HCT116 (cell line): ENCODE data around the gene COA1. TPM values are rescaled to one million over a fixed set of nuclear protein-coding genes. Genes with fewer than 3 reads are reported as not detected.

Source experiments
- ATAC-seq: fragments of 200-7000 bp; cut with Tn5 transposase; 2 replicates; pipeline ENCODE4 v1.9.1; 2020; ENCODE audit warnings: mild to moderate bottlenecking, moderate library complexity
- BruUV-seq: library from RNA; stranded (reverse); fragments of 400-500 nt; replicated peaks from 2 replicates; lab custom pipeline; 2021; lab: Mats Ljungman, UMichigan
- CTCF ChIA-PET: fragments of 300-600 bp; sonication (Branson Sonifier 250); formaldehyde crosslinking; loops from one replicate; lab custom pipeline; 2021; ENCODE audit warnings: antibody characterized with exemption; lab: Charles Lee
- POLR2A ChIA-PET: fragments of 300-600, 350-600 bp; sonication (Branson Sonifier 250); formaldehyde crosslinking; loops from one replicate; lab custom pipeline; 2021; ENCODE audit warnings: antibody characterized with exemption; lab: Charles Lee
- RAD21 ChIA-PET, 2 experiments: fragments of 300-600 bp; sonication (Branson Sonifier 250); formaldehyde crosslinking; loops; one replicate each; lab custom pipeline; 2023; ENCODE audit warnings: low total read pairs in 2 of 2; ENCODE audit not compliant: uncharacterized antibody in 2 of 2, unreplicated experiment in 2 of 2, low non-redundant PET in 1 of 2; lab: Charles Lee
- DNase-seq: peaks from one replicate; pipeline ENCODE4 v3.0.0-alpha.2; 2010; ENCODE audit warnings: low read depth, low spot score
- H2AFZ ChIP-seq: fragments of 200-600 bp; shearing (Covaris generic), sonication (generic); 2 replicates; pipeline ENCODE4 v1.6.1; 2017; ENCODE audit warnings: low read depth, mixed run types, mixed read lengths, antibody characterized with exemption, low read length; ENCODE audit not compliant: poor library complexity, severe bottlenecking
- H3K27ac ChIP-seq: 2 replicates; pipeline ENCODE4 v1.5.1; 2012; ENCODE audit warnings: low read depth, low read length
- H3K27me3 ChIP-seq: fragments of 200-600 bp; sonication (generic); 2 replicates; pipeline ENCODE4 v1.6.1; 2016; ENCODE audit warnings: mixed run types, low read length, mixed read lengths; ENCODE audit not compliant: insufficient read depth
- H3K36me3 ChIP-seq, 2 experiments: fragments of 200-500 bp in 1 of 2; fragments of 200-600 bp in 1 of 2; sonication (Bioruptor generic) in 1 of 2; sonication (generic) in 1 of 2; 2 replicates each; pipeline versions ENCODE4 v1.5.1 to v1.6.1; 2014 to 2016; ENCODE audit warnings: low read length in 2 of 2, inconsistent platforms in 1 of 2, mixed read lengths in 1 of 2, mixed run types in 1 of 2; ENCODE audit not compliant: insufficient read depth in 2 of 2, control insufficient read depth in 1 of 2
- H3K4me1 ChIP-seq, 2 experiments: fragments of 200-600 bp in 1 of 2; sonication (generic) in 1 of 2; 2 replicates each; pipeline versions ENCODE4 v1.5.1 to v1.6.1; 2012 to 2017; ENCODE audit warnings: low read length in 2 of 2, inconsistent platforms in 1 of 2, mild to moderate bottlenecking in 1 of 2, mixed read lengths in 1 of 2, mixed run types in 1 of 2, moderate library complexity in 1 of 2; ENCODE audit not compliant: insufficient read depth in 2 of 2, control insufficient read depth in 1 of 2
- H3K4me2 ChIP-seq: fragments of 200-600 bp; sonication (generic); 2 replicates; pipeline ENCODE4 v1.6.1; 2017; ENCODE audit warnings: mixed run types, low read length, mixed read lengths
- H3K4me3 ChIP-seq, 2 experiments: fragments of 200-600 bp in 1 of 2; sonication (generic) in 1 of 2; replicated peaks in 1 of 2; 2 replicates each; pipeline ENCODE4 v1.5.1; 2011 to 2016; ENCODE audit warnings: low read length in 2 of 2, control low read depth in 1 of 2, low read depth in 1 of 2, mild to moderate bottlenecking in 1 of 2, mixed read lengths in 1 of 2, mixed run types in 1 of 2
- H3K79me2 ChIP-seq: fragments of 200-600 bp; sonication (generic); 2 replicates; pipeline ENCODE4 v1.6.1; 2017; ENCODE audit warnings: mild to moderate bottlenecking, mixed run types, low read length, moderate library complexity, mixed read lengths; ENCODE audit not compliant: insufficient read depth
- H3K9ac ChIP-seq: fragments of 200-600 bp; sonication (generic); 2 replicates; pipeline ENCODE4 v1.6.1; 2016; ENCODE audit warnings: low read length, mixed read lengths
- H3K9me2 ChIP-seq: fragments of 200-600 bp; sonication (generic), shearing (Covaris generic); 2 replicates; pipeline ENCODE4 v1.6.1; 2017; ENCODE audit warnings: mixed run types, mild to moderate bottlenecking, moderate library complexity; ENCODE audit not compliant: insufficient read depth
- H3K9me3 ChIP-seq, 2 experiments: fragments of 200-500 bp in 1 of 2; fragments of 200-600 bp in 1 of 2; sonication (Bioruptor generic) in 1 of 2; sonication (generic) in 1 of 2; 2 replicates each; pipeline ENCODE4 v1.6.1; 2014 to 2017; ENCODE audit warnings: low read length in 2 of 2, mixed read lengths in 2 of 2, inconsistent platforms in 1 of 2, low read depth in 1 of 2, mild to moderate bottlenecking in 1 of 2, mixed run types in 1 of 2, moderate library complexity in 1 of 2; ENCODE audit not compliant: control insufficient read depth in 1 of 2, insufficient read depth in 1 of 2
- H4K20me1 ChIP-seq: fragments of 200-600 bp; sonication (generic), shearing (Covaris generic); 2 replicates; pipeline ENCODE4 v1.6.1; 2017; ENCODE audit warnings: mixed run types, mild to moderate bottlenecking, moderate library complexity; ENCODE audit not compliant: insufficient read depth
- EGR1 ChIP-seq: IDR thresholded peaks from 2 replicates; pipeline ENCODE4 v1.6.1; 2012; ENCODE audit warnings: low read depth
- ELF1 ChIP-seq: IDR thresholded peaks from 2 replicates; pipeline ENCODE4 v1.6.1; 2012; ENCODE audit warnings: low read depth, borderline replicate concordance
- EZH2phosphoT487 ChIP-seq: fragments of 200-600 bp; IDR thresholded peaks from 2 replicates; pipeline ENCODE4 v1.6.1; 2018; ENCODE audit warnings: antibody characterized with exemption, borderline replicate concordance
- JUND ChIP-seq: IDR thresholded peaks from 2 replicates; pipeline ENCODE4 v1.6.1; 2012
- POLR2A ChIP-seq: IDR thresholded peaks from 2 replicates; pipeline ENCODE4 v1.7.0; 2011; ENCODE audit warnings: borderline replicate concordance; ENCODE audit not compliant: insufficient read depth, insufficient read length; ENCODE audit errors: extremely low read depth
- POLR2AphosphoS5 ChIP-seq: IDR thresholded peaks from 2 replicates; pipeline ENCODE4 v1.6.1; 2011; ENCODE audit warnings: mild to moderate bottlenecking, low read depth, low read length, moderate library complexity
- RAD21 ChIP-seq: IDR thresholded peaks from 2 replicates; pipeline ENCODE4 v1.6.1; 2012; ENCODE audit warnings: low read depth, mild to moderate bottlenecking
- SP1 ChIP-seq: IDR thresholded peaks from 2 replicates; pipeline ENCODE4 v1.6.1; 2012; ENCODE audit warnings: low read depth
- SRF ChIP-seq: IDR thresholded peaks from 2 replicates; pipeline ENCODE4 v1.6.1; 2012; ENCODE audit warnings: low read depth
- TCF7L2 ChIP-seq: IDR thresholded peaks from 2 replicates; pipeline ENCODE4 v1.7.0; 2011; ENCODE audit warnings: borderline replicate concordance, inconsistent platforms; ENCODE audit not compliant: insufficient read depth, insufficient read length; ENCODE audit errors: extremely low read depth
- ZNF274 ChIP-seq: fragments of 200-500 bp; sonication (Bioruptor generic); IDR thresholded peaks from 2 replicates; pipeline ENCODE4 v1.6.1; 2014; ENCODE audit warnings: mild to moderate bottlenecking, low read depth, low read length, inconsistent platforms
- intact Hi-C: fragments of 100-400 bp; cut with micrococcal nuclease; formaldehyde crosslinking; loops from 2 replicates; pipeline ENCODE4 v1.10.0; 2022
- total RNA-seq: library from RNA; stranded (reverse); gene quantifications from one replicate; pipeline ENCODE4 v1.2.1, GENCODE V29; 2021; ENCODE audit not compliant: unreplicated experiment
- TF ChIP-seq, protein P1 (sequence below): IDR thresholded peaks from 2 replicates; pipeline ENCODE4 v1.6.1; 2012; ENCODE audit warnings: low read depth
- TF ChIP-seq, protein P2 (sequence below): IDR thresholded peaks from 2 replicates; pipeline ENCODE4 v1.6.1; 2012

COA1 gene
- total RNA-seq, 1 experiment from 2014 or later: 78.5 TPM

DNA sequence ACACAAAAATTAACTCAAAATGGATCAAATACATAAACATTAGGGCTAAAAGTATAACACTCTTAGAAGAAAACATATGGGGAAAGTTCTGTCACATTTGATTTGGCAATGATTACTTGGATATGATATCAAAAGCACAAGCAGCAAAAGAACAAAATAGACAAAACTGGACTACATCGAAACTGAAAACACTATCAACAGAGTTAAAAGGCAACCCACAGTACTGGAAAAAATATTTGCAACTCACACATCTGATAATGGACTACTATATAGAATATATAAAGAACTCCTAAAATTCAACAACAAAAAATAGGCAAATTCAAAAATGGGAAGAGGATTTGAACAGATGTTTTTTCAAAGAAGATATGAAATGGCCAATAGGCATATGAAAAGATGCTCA lies 51.0 kb downstream of the COA1 start:
- TF ChIP-seq ZNF274 (no peak), POLR2AphosphoS5 (no peak), JUND (no peak), POLR2A (no peak), EGR1 (no peak), ELF1 (no peak), SP1 (no peak), SRF (no peak), RAD21 (no peak), EZH2phosphoT487 (no peak), TCF7L2 (no peak)
- TF ChIP-seq, protein P1, sequence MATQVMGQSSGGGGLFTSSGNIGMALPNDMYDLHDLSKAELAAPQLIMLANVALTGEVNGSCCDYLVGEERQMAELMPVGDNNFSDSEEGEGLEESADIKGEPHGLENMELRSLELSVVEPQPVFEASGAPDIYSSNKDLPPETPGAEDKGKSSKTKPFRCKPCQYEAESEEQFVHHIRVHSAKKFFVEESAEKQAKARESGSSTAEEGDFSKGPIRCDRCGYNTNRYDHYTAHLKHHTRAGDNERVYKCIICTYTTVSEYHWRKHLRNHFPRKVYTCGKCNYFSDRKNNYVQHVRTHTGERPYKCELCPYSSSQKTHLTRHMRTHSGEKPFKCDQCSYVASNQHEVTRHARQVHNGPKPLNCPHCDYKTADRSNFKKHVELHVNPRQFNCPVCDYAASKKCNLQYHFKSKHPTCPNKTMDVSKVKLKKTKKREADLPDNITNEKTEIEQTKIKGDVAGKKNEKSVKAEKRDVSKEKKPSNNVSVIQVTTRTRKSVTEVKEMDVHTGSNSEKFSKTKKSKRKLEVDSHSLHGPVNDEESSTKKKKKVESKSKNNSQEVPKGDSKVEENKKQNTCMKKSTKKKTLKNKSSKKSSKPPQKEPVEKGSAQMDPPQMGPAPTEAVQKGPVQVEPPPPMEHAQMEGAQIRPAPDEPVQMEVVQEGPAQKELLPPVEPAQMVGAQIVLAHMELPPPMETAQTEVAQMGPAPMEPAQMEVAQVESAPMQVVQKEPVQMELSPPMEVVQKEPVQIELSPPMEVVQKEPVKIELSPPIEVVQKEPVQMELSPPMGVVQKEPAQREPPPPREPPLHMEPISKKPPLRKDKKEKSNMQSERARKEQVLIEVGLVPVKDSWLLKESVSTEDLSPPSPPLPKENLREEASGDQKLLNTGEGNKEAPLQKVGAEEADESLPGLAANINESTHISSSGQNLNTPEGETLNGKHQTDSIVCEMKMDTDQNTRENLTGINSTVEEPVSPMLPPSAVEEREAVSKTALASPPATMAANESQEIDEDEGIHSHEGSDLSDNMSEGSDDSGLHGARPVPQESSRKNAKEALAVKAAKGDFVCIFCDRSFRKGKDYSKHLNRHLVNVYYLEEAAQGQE: no peak
- TF ChIP-seq, protein P2, sequence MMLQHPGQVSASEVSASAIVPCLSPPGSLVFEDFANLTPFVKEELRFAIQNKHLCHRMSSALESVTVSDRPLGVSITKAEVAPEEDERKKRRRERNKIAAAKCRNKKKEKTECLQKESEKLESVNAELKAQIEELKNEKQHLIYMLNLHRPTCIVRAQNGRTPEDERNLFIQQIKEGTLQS: no peak
- RAD21 ChIA-PET: no interaction called here
- intact Hi-C loops: no loop called here
- Histone ChIP-seq H3K9me2 (no peaks in the 10 kb centered on the region), H3K4me3 (no peak overlapping the region), H3K9me3 (no peaks in the 10 kb centered on the region), H3K9ac (no peak overlapping the region), H3K79me2 (peaks cover 99% of the 10 kb centered on the region), H3K4me2 (no peak overlapping the region), H3K27ac (no peak overlapping the region), H2AFZ (no peak overlapping the region), H3K36me3 (no peaks in the 10 kb centered on the region), H3K4me1 (peaks cover 6 to 18% of the 10 kb centered on the region in 2 experiments; a peak in 3 of 4 replicates), H3K27me3 (no peaks in the 10 kb centered on the region), H4K20me1 (no peaks in the 10 kb centered on the region)
- BruUV-seq: no TSS peak
- POLR2A ChIA-PET: no interaction called here
- DNase-seq (no peak), ATAC-seq (no peak)
- CTCF ChIA-PET: no interaction called here
